Measurements from ENCODE around the gene PEAK1.
A peak's percentile ranks its signal among the peaks of the same experiment; 100 is the strongest.

DNA sequence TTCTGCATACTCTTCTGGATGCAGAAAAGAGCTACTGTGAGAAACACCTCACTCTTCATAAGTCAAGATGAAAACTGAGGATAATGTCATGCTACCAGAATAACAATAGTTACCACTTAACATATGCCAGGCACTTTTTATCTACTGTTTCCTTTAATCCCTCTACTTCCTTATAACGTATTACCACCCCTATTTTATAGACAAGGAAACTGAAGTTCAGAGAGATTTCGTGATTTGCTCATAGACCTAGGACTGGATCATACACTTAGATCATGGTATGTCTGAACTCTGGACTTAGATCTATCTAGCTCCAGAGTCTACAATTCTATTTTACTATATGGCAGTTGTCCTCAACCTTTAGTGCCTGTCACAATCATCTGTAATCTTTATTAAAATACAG, 193.3 kb downstream of the PEAK1 start:
- TF ChIP-seq, protein P1, sequence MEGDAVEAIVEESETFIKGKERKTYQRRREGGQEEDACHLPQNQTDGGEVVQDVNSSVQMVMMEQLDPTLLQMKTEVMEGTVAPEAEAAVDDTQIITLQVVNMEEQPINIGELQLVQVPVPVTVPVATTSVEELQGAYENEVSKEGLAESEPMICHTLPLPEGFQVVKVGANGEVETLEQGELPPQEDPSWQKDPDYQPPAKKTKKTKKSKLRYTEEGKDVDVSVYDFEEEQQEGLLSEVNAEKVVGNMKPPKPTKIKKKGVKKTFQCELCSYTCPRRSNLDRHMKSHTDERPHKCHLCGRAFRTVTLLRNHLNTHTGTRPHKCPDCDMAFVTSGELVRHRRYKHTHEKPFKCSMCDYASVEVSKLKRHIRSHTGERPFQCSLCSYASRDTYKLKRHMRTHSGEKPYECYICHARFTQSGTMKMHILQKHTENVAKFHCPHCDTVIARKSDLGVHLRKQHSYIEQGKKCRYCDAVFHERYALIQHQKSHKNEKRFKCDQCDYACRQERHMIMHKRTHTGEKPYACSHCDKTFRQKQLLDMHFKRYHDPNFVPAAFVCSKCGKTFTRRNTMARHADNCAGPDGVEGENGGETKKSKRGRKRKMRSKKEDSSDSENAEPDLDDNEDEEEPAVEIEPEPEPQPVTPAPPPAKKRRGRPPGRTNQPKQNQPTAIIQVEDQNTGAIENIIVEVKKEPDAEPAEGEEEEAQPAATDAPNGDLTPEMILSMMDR (IDR thresholded peaks at IDR 0.05), result no peak
- TF ChIP-seq POLR2AphosphoS5 (IDR thresholded peaks at IDR 0.05), result peak in 1 of 3 donors; percentile 57
